ENCODE results near the gene PDGFRB. TPM values are rescaled to one million over a fixed set of nuclear protein-coding genes. Genes with fewer than 3 reads are reported as not detected.

The PDGFRB gene
- total and polyA plus RNA-seq, 2 of the 8 experiments (the other 6 are each of a cell fraction or from before 2014, with no cell fraction given) = 4.2 to 13.7 TPM

DNA sequence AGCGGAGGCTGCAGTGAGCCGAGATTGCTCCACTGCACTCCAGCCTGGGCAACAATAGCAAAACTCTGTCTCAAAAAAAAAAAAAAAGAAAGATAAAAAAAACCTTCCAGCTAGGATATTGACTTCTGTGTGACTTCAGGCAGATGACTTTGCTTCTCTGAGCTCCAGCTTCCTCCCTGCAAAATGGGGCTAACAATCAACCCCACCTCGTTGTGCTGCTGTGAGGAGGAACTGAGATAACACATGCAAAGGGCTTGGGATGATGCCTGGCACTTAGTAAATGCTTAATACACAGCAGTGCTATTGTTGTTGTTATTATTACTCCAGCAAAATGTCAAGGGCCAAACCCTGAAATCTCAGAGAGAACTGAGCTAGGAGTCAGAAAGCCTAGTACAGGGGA is 7.4 kb upstream of the PDGFRB start:
- Histone ChIP-seq H2BK20ac (ENCODE audit: low read length) (no peak overlapping the region), H3K4ac (replicated peaks; ENCODE audit: insufficient read length, low read depth, low read length) (no peak overlapping the region), H2AK5ac (ENCODE audit: low read depth, low read length) (no peak overlapping the region), H3K36me3 (ENCODE audit: control insufficient read depth in 2 of 4, insufficient read depth in 4 of 4, low read length in 3 of 4) (no peaks in the 10 kb centered on the region; a peak in 1 of 8 replicates), H3K4me2 (ENCODE audit: insufficient read depth in 1 of 2, low read depth in 2 of 2, low read length in 2 of 2) (no peak overlapping the region), H3K27ac (ENCODE audit: low read depth, low read length) (no peak overlapping the region), H4K20me1 (replicated peaks in 1 of 2; ENCODE audit: control insufficient read depth in 1 of 2, insufficient read depth in 2 of 2, low read length in 2 of 2) (peaks cover 2 to 7% of the 10 kb centered on the region in 2 experiments), H3K4me3 (ENCODE audit: extremely low read depth in 1 of 4, insufficient read depth in 2 of 4, low read depth in 3 of 4, low read length in 4 of 4) (no peak overlapping the region), H2BK15ac (ENCODE audit: low read length) (no peak overlapping the region), H3K4me1 (replicated peaks in 1 of 4; ENCODE audit: control insufficient read depth in 3 of 4, insufficient read depth in 4 of 4, low read length in 3 of 4) (peaks cover 4 to 15% (median 10%) of the 10 kb centered on the region in 4 experiments), H3K9me3 (ENCODE audit: insufficient read depth in 2 of 2, low read depth in 1 of 2, low read length in 1 of 2) (no peaks in the 10 kb centered on the region), H2BK12ac (ENCODE audit: low read depth, low read length) (no peak overlapping the region), H3K79me2 (ENCODE audit: control insufficient read depth in 1 of 2, insufficient read depth in 2 of 2, low read length in 2 of 2) (no peaks in the 10 kb centered on the region), H3K14ac (ENCODE audit: insufficient read length) (no peak overlapping the region), H2BK120ac (replicated peaks; ENCODE audit: low read depth, low read length) (no peak overlapping the region), H2AFZ (ENCODE audit: low read length) (no peak overlapping the region), H4K91ac (replicated peaks; ENCODE audit: insufficient read length, low read length) (no peak overlapping the region), H3K9ac (replicated peaks in 1 of 4; ENCODE audit: extremely low read depth in 1 of 4, low read depth in 3 of 4, low read length in 3 of 4) (no peak overlapping the region), H3K23ac (ENCODE audit: insufficient read length) (no peak overlapping the region), H2BK5ac (ENCODE audit: low read depth, low read length) (no peak overlapping the region), H3K18ac (ENCODE audit: extremely low read depth, low read length) (no peak overlapping the region), H3K79me1 (ENCODE audit: low read depth, low read length) (no peaks in the 10 kb centered on the region), H3K27me3 (replicated peaks in 1 of 4; ENCODE audit: control insufficient read depth in 3 of 4, extremely low read depth in 1 of 4, insufficient read depth in 3 of 4, low read length in 3 of 4) (peaks cover 36 to 46% (median 42%) of the 10 kb centered on the region in 4 experiments), H4K5ac (ENCODE audit: insufficient read length, low read depth, low read length) (no peak overlapping the region), H3K23me2 (ENCODE audit: low read depth, low read length) (peaks cover 3% of the 10 kb centered on the region; the same call in 1 of the 2 replicates), H3K56ac (replicated peaks; ENCODE audit: insufficient read length, low read depth, low read length) (no peak overlapping the region), H4K8ac (ENCODE audit: extremely low read depth, insufficient read depth, low read length) (no peak overlapping the region)
- ChIA-PET POLR2A (ENCODE audit: partially characterized antibody) (interaction anchor here (1.1 to 1.6 kb wide), 2 partner anchors 47 to 57 kb away, joined by 3 to 4 read pairs; no protein-coding TSS in a partner anchor), CTCF (ENCODE audit: partially characterized antibody) (interaction anchor here (0.7 to 15.3 kb wide), 27 partner anchors 10 to 188 kb away, joined by 3 to 372 read pairs (median 6); partner anchors contain the start of genes ARSI and SLC6A7)
- DNase-seq (ENCODE audit: low read depth in 1 of 2, low spot score in 2 of 2) = no peak
- FAIRE-seq = no peak
- TF ChIP-seq KDM4A (IDR thresholded peaks at IDR 0.05; ENCODE audit: low read depth, low read length, severe bottlenecking) (no peak), CHD1 (IDR thresholded peaks at IDR 0.05; ENCODE audit: low read depth, low read length) (no peak), NANOG (IDR thresholded peaks at IDR 0.05; ENCODE audit: insufficient read depth, low read depth, low read length, poor library complexity, severe bottlenecking) (no peak)
- TF ChIP-seq, protein P1, sequence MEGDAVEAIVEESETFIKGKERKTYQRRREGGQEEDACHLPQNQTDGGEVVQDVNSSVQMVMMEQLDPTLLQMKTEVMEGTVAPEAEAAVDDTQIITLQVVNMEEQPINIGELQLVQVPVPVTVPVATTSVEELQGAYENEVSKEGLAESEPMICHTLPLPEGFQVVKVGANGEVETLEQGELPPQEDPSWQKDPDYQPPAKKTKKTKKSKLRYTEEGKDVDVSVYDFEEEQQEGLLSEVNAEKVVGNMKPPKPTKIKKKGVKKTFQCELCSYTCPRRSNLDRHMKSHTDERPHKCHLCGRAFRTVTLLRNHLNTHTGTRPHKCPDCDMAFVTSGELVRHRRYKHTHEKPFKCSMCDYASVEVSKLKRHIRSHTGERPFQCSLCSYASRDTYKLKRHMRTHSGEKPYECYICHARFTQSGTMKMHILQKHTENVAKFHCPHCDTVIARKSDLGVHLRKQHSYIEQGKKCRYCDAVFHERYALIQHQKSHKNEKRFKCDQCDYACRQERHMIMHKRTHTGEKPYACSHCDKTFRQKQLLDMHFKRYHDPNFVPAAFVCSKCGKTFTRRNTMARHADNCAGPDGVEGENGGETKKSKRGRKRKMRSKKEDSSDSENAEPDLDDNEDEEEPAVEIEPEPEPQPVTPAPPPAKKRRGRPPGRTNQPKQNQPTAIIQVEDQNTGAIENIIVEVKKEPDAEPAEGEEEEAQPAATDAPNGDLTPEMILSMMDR (IDR thresholded peaks at IDR 0.05; ENCODE audit: control extremely low read depth in 1 of 3, insufficient read depth in 1 of 3, low read depth in 1 of 3, low read length in 3 of 3) = no peak
- WGBS, 2 experiments (ENCODE audit: extremely low coverage in 1 of 2, insufficient coverage in 1 of 2, insufficient read length in 1 of 2, insufficient replicate concordance in 2 of 2, low coverage in 1 of 2, low lambda C conversion rate in 2 of 2, missing lambda C conversion rate in 1 of 2) = 73% methylated on average over 3 of the region's 3 CpGs; no CpG with 5 or more reads in 1 of the 2 experiments

All from H1 (cell line).